Measurements from ENCODE around the gene MLPH. TPM values are rescaled to one million over a fixed set of nuclear protein-coding genes. Genes with fewer than 3 reads are reported as not detected.

MLPH gene
- total and polyA plus RNA-seq, 2 experiments from 2014 or later: 8.1 to 10.8 TPM

DNA sequence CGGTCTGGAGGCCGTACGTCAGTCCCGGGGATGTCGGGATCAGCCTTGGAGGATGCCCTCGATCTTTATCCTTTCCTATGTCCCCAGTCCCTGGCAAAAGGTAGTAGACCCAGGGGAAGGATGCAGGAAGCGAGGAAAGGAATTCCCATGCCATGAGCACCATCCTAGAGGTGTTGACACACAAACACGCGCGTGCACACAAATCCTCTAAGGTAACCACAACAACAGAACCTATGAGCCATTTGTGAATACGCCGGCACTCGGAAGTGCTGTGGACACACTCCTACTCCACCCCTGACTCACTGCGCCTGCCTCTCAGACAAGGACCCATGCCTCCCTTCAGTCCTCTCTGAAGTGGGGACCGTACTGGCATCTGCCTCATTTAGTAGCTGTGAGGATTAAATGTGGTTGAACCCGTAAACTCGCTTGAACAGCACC, 11.3 kb upstream of the MLPH start:
- Histone ChIP-seq H3K36me3 (ENCODE audit: low read depth) (no peaks in the 10 kb centered on the region), H2AFZ (peak overlapping the region; percentile 46), H3K27me3 (replicated peaks; ENCODE audit: insufficient read depth) (no peaks in the 10 kb centered on the region), H3K4me3 (peak overlapping the region; percentile 73), H3K79me2 (ENCODE audit: insufficient read depth) (no peaks in the 10 kb centered on the region), H4K20me1 (ENCODE audit: insufficient read depth) (no peaks in the 10 kb centered on the region), H3K4me2 (ENCODE audit: unreplicated experiment) (peak overlapping the region; percentile 90), H3K27ac (peak overlapping the region; percentile 85), H3F3A (ENCODE audit: insufficient read depth) (peaks cover 13% of the 10 kb centered on the region; the same call in 1 of the 2 replicates), H3K9ac (peak overlapping the region; percentile 91), H3K9me3 (ENCODE audit: low read depth) (no peaks in the 10 kb centered on the region), H3K9me2 (ENCODE audit: insufficient read depth) (no peaks in the 10 kb centered on the region), H3K4me1 (ENCODE audit: insufficient read depth) (peaks cover 21% of the 10 kb centered on the region)
- 12 to 16% methylated on average over 17 of the region's 17 CpGs for whole genome bisulfite sequencing, 2 experiments (ENCODE audit: low coverage in 1 of 2, low lambda C conversion rate in 2 of 2, missing lambda C conversion rate in 2 of 2)
- DNase-seq: peak; percentile 92
- no peak for TF ChIP-seq EZH2 (IDR thresholded peaks at IDR 0.05; ENCODE audit: insufficient read depth, poor library complexity, severe bottlenecking)
- no peak for TF ChIP-seq EZH2phosphoT487 (IDR thresholded peaks at IDR 0.05; ENCODE audit: insufficient read depth, low read depth)
- in situ Hi-C loops (cut with MboI): no loop called here

DNA sequence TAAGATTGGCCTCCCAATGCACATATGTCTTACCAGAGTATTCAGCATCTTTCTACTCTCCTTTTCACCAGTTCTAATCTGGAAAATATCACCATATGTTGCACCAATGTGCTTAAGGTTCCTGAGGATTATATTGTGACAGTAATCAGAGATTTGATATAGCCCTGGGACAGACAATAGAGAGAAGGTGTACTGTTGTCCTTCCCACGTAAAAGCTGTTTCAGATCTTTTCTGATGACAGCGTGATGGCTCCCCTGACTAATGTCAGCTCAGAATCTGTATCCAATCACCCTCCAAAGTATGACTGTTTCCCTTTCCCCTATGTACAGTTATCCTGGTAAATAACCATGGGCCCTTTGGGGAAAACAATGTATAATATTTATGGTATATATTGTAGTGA, 9.0 kb upstream of the MLPH start:
- in situ Hi-C loops (cut with MboI): no loop called here
- no peaks in the 10 kb centered on the region for H4K20me1 ChIP-seq (ENCODE audit: insufficient read depth)
- no peaks in the 10 kb centered on the region for H3K27me3 ChIP-seq (replicated peaks; ENCODE audit: insufficient read depth)
- H3K4me3 ChIP-seq: no peak overlapping the region
- H3K9ac ChIP-seq: no peak overlapping the region
- no peaks in the 10 kb centered on the region for H3K9me3 ChIP-seq (ENCODE audit: low read depth)
- H3F3A ChIP-seq (ENCODE audit: insufficient read depth): peaks cover 13% of the 10 kb centered on the region; the same call in 1 of the 2 replicates
- no peak for DNase-seq
- H3K79me2 ChIP-seq (ENCODE audit: insufficient read depth): no peaks in the 10 kb centered on the region
- WGBS, 2 experiments (ENCODE audit: low coverage in 1 of 2, low lambda C conversion rate in 2 of 2, missing lambda C conversion rate in 2 of 2): 78 to 91% methylated on average over 2 of the region's 2 CpGs
- peaks cover 28% of the 10 kb centered on the region for H3K4me1 ChIP-seq (ENCODE audit: insufficient read depth)
- H3K4me2 ChIP-seq (ENCODE audit: unreplicated experiment): no peak overlapping the region
- H2AFZ ChIP-seq: no peak overlapping the region
- H3K27ac ChIP-seq: no peak overlapping the region
- H3K9me2 ChIP-seq (ENCODE audit: insufficient read depth): no peaks in the 10 kb centered on the region
- H3K36me3 ChIP-seq (ENCODE audit: low read depth): no peaks in the 10 kb centered on the region
- TF ChIP-seq EZH2 (IDR thresholded peaks at IDR 0.05; ENCODE audit: insufficient read depth, poor library complexity, severe bottlenecking): no peak
- TF ChIP-seq EZH2phosphoT487 (IDR thresholded peaks at IDR 0.05; ENCODE audit: insufficient read depth, low read depth): no peak

DNA sequence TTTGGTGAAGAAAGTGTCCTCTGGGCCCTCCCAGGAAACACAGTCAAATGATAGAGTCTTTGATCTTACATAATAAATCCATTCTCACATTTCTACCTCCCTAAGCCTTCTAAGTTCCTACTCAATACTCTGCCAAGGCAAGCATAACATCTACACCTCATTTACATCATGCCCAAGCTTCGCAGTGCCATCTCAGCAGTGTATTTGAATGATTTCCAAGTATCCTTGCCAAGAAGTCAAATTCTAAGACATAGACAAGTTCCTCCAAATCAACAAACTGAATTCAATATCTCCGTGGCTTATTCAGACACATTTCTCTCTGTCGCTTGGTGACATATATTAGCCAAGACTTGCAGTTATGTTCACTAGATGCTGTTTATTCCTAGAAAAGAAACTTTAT, 8.1 kb upstream of the MLPH start:
- no peaks in the 10 kb centered on the region for H3K79me2 ChIP-seq (ENCODE audit: insufficient read depth)
- no peak for DNase-seq
- no peaks in the 10 kb centered on the region for H3K36me3 ChIP-seq (ENCODE audit: low read depth)
- H3K9me2 ChIP-seq (ENCODE audit: insufficient read depth): no peaks in the 10 kb centered on the region
- peaks cover 13% of the 10 kb centered on the region for H3F3A ChIP-seq (ENCODE audit: insufficient read depth)
- H2AFZ ChIP-seq: no peak overlapping the region
- 86 to 88% methylated on average over 3 of the region's 3 CpGs for WGBS, 2 experiments (ENCODE audit: low coverage in 1 of 2, low lambda C conversion rate in 2 of 2, missing lambda C conversion rate in 2 of 2)
- in situ Hi-C loops (cut with MboI): no loop called here
- H3K27me3 ChIP-seq (replicated peaks; ENCODE audit: insufficient read depth): no peaks in the 10 kb centered on the region
- H3K4me3 ChIP-seq: no peak overlapping the region
- peaks cover 33% of the 10 kb centered on the region for H3K4me1 ChIP-seq (ENCODE audit: insufficient read depth)
- H3K9me3 ChIP-seq (ENCODE audit: low read depth): no peaks in the 10 kb centered on the region
- no peak overlapping the region for H3K9ac ChIP-seq
- H3K4me2 ChIP-seq (ENCODE audit: unreplicated experiment): no peak overlapping the region
- H4K20me1 ChIP-seq (ENCODE audit: insufficient read depth): no peaks in the 10 kb centered on the region
- H3K27ac ChIP-seq: no peak overlapping the region
- TF ChIP-seq EZH2phosphoT487 (IDR thresholded peaks at IDR 0.05; ENCODE audit: insufficient read depth, low read depth) (no peak), EZH2 (IDR thresholded peaks at IDR 0.05; ENCODE audit: insufficient read depth, poor library complexity, severe bottlenecking) (no peak)

DNA sequence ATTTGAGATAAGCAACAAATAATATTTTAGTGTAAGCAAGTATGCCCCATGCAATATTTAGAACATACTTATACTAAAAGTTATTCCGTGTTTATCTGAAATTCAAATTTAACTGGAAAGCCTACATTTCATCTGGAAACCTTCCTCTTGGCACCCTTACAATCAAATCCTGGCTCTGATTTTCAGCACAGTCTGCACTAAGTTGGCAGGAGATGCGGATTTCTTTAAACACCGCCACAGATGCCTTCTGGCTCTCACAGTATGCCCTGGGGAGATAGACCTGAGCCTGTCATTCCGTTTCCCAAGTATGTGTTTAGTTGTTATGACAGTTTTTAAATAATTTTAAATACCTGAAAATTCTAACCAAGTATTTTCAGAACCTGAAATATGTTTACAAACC, 7.3 kb upstream of the MLPH start:
- H3K4me2 ChIP-seq (ENCODE audit: unreplicated experiment): no peak overlapping the region
- no peaks in the 10 kb centered on the region for H3K9me2 ChIP-seq (ENCODE audit: insufficient read depth)
- no peak for DNase-seq
- H3F3A ChIP-seq (ENCODE audit: insufficient read depth): peaks cover 17% of the 10 kb centered on the region
- 51 to 57% methylated on average over 4 of the region's 4 CpGs for WGBS, 2 experiments (ENCODE audit: low coverage in 1 of 2, low lambda C conversion rate in 2 of 2, missing lambda C conversion rate in 2 of 2)
- H3K36me3 ChIP-seq (ENCODE audit: low read depth): no peaks in the 10 kb centered on the region
- H3K27me3 ChIP-seq (replicated peaks; ENCODE audit: insufficient read depth): no peaks in the 10 kb centered on the region
- no peak overlapping the region for H3K27ac ChIP-seq
- no peak overlapping the region for H3K4me3 ChIP-seq
- H3K9me3 ChIP-seq (ENCODE audit: low read depth): no peaks in the 10 kb centered on the region
- TF ChIP-seq EZH2phosphoT487 (IDR thresholded peaks at IDR 0.05; ENCODE audit: insufficient read depth, low read depth): no peak
- TF ChIP-seq EZH2 (IDR thresholded peaks at IDR 0.05; ENCODE audit: insufficient read depth, poor library complexity, severe bottlenecking): no peak
- in situ Hi-C loops (cut with MboI): no loop called here
- H3K4me1 ChIP-seq (ENCODE audit: insufficient read depth): peaks cover 26% of the 10 kb centered on the region
- H3K9ac ChIP-seq: no peak overlapping the region
- H2AFZ ChIP-seq: no peak overlapping the region
- H4K20me1 ChIP-seq (ENCODE audit: insufficient read depth): no peaks in the 10 kb centered on the region
- 0 out of 2 replicates have a peak, but pooled peaks cover 5% of the 10 kb centered on the region for H3K79me2 ChIP-seq (ENCODE audit: insufficient read depth)

DNA sequence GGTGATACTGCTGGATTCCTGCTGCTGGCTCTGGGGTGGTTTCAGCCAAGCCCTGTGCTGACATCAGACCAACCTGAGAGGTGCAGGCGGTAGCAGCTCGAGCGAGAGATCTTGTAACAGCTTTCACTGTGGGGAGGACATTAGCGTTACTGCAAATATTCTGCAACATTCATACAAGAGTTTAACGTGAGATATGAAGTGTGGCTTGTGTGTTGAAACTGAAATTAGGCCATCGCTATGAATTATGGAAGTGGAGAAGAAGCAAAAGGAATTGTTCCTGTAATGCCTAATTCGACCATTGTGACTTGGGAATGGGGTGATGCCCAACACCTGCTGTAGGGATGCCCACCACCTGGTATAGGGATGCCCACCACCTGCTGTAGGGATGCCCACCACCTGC, 6.5 kb upstream of the MLPH start:
- peaks cover 13% of the 10 kb centered on the region; the same call in 1 of the 2 replicates for H3K79me2 ChIP-seq (ENCODE audit: insufficient read depth)
- peaks cover 24% of the 10 kb centered on the region for H3F3A ChIP-seq (ENCODE audit: insufficient read depth)
- in situ Hi-C loops (cut with MboI): no loop called here
- DNase-seq: no peak
- H4K20me1 ChIP-seq (ENCODE audit: insufficient read depth): no peaks in the 10 kb centered on the region
- no peak overlapping the region for H3K9ac ChIP-seq
- no peak overlapping the region for H3K4me2 ChIP-seq (ENCODE audit: unreplicated experiment)
- no peak overlapping the region for H3K27ac ChIP-seq
- H3K9me2 ChIP-seq (ENCODE audit: insufficient read depth): no peaks in the 10 kb centered on the region
- TF ChIP-seq EZH2 (IDR thresholded peaks at IDR 0.05; ENCODE audit: insufficient read depth, poor library complexity, severe bottlenecking) (no peak), EZH2phosphoT487 (IDR thresholded peaks at IDR 0.05; ENCODE audit: insufficient read depth, low read depth) (no peak)
- H3K9me3 ChIP-seq (ENCODE audit: low read depth): no peaks in the 10 kb centered on the region
- WGBS, 2 experiments (ENCODE audit: low coverage in 1 of 2, low lambda C conversion rate in 2 of 2, missing lambda C conversion rate in 2 of 2): 94 to 98% methylated on average over 7 of the region's 7 CpGs
- no peak overlapping the region for H3K4me3 ChIP-seq
- H3K36me3 ChIP-seq (ENCODE audit: low read depth): no peaks in the 10 kb centered on the region
- no peaks in the 10 kb centered on the region for H3K27me3 ChIP-seq (replicated peaks; ENCODE audit: insufficient read depth)
- H3K4me1 ChIP-seq (ENCODE audit: insufficient read depth): peaks cover 31% of the 10 kb centered on the region
- H2AFZ ChIP-seq: no peak overlapping the region

All from GM23248 (cell line).